Smooth muscle cell (in vitro differentiated cells): ENCODE measurements around the gene SIN3B. TPM values are rescaled to one million over a fixed set of nuclear protein-coding genes. Genes with fewer than 3 reads are reported as not detected.
A peak's percentile ranks its signal among the peaks of the same experiment; 100 is the strongest.

Experiments
- DNase-seq: peaks from one replicate; lab custom pipeline; 2025; ENCODE audit not compliant: unreplicated experiment; lab: John Stamatoyannopoulos, UW
- H2AFZ ChIP-seq: fragments of 200-600 bp; sonication (generic); 2 replicates; pipeline ENCODE4 v1.6.0; 2016; ENCODE audit warnings: antibody characterized with exemption, low read depth, mild to moderate bottlenecking
- H3F3A ChIP-seq: fragments of 200-600 bp; sonication (generic); 2 replicates; pipeline ENCODE4 v1.6.0; 2017; ENCODE audit warnings: antibody characterized with exemption, low read depth
- H3K27ac ChIP-seq: fragments of 200-600 bp; sonication (generic); 2 replicates; pipeline ENCODE4 v1.5.1; 2016; ENCODE audit warnings: low read depth, mild to moderate bottlenecking
- H3K27me3 ChIP-seq: fragments of 200-600 bp; sonication (generic); 2 replicates; pipeline ENCODE4 v1.6.1; 2016; ENCODE audit warnings: low read depth, mild to moderate bottlenecking
- H3K36me3 ChIP-seq: fragments of 200-600 bp; sonication (generic); 2 replicates; pipeline ENCODE4 v1.5.1; 2016; ENCODE audit warnings: low read depth
- H3K4me1 ChIP-seq: fragments of 200-600 bp; sonication (generic); 2 replicates; pipeline ENCODE4 v1.5.1; 2016; ENCODE audit warnings: low read depth
- H3K4me2 ChIP-seq: fragments of 200-600 bp; sonication (generic); 2 replicates; pipeline ENCODE4 v1.6.0; 2016; ENCODE audit warnings: mild to moderate bottlenecking
- H3K4me3 ChIP-seq: fragments of 200-600 bp; sonication (generic); 2 replicates; pipeline ENCODE4 v1.5.1; 2016; ENCODE audit warnings: mild to moderate bottlenecking
- H3K79me2 ChIP-seq: fragments of 200-600 bp; sonication (generic); 2 replicates; pipeline ENCODE4 v1.6.0; 2016; ENCODE audit warnings: low read depth, mild to moderate bottlenecking
- H3K9ac ChIP-seq: fragments of 200-600 bp; sonication (generic); 2 replicates; pipeline ENCODE4 v1.6.0; 2016; ENCODE audit warnings: low read depth
- H3K9me3 ChIP-seq: fragments of 200-600 bp; sonication (generic); replicated peaks from 2 replicates; pipeline ENCODE4 v1.5.1; 2016; ENCODE audit warnings: low read depth
- H4K20me1 ChIP-seq: fragments of 200-600 bp; sonication (generic); 2 replicates; pipeline ENCODE4 v1.6.0; 2016; ENCODE audit warnings: low read depth
- WGBS: methylation state at CpG from one replicate; pipeline ENCODE4 v1.1.7; 2016; ENCODE audit warnings: low lambda C conversion rate; 5-methylcytosine and 5-hydroxymethylcytosine counted together
- polyA plus RNA-seq: library from polyadenylated mRNA; unstranded; fragments of >200 nt; fragmentation: Nextera tagmentation; extraction: Ambion mirVana; gene quantifications from 2 replicates; pipeline ENCODE4 v1.2.1, GENCODE V29; 2016
- total RNA-seq: library from RNA; depleted of rRNA; stranded (reverse); fragments of >200 nt; gene quantifications from 2 replicates; pipeline ENCODE4 v1.2.3, GENCODE V29; 2014
- TF ChIP-seq, protein P1 (sequence below): fragments of 200-600 bp; sonication (generic); IDR thresholded peaks from 2 replicates; pipeline ENCODE4 v1.5.1; 2017; ENCODE audit warnings: borderline replicate concordance, mild to moderate bottlenecking, antibody characterized with exemption; ENCODE audit not compliant: insufficient read depth, poor library complexity, severe bottlenecking

Gene SIN3B
- total and polyA plus RNA-seq, 2 experiments from 2014 or later: 16.5 to 25.1 TPM

DNA sequence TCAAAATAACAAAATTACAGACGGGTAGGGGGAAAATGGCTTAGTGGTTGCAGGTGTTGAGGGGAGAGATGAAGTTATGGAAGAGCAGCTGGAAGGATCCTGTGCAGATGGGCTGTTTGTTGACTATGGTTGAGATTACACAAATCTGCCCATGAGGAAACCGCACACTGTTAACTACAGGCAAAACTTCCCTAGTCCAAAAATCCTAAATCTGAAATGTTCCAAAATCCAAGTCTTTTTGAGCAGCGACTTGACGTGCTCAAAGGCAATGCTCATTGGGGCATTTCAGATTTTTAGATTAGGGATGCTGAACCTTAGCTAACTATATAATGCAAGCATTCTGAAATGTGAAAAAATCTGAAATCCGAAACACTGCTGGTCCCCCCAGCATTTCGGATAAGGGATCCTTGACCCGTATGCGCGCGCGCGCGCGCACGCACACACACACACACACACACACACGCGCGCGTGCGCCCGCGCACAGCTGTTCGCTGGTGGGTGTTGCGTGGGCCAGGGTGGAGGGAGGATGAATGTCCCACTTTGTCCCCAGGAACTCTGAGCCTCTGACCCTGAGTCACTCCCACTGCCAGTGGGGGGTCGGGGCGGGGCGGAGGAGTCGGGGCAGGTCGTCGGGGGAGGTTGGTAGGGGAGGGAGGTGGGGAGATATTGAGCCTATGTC lies 66.4 kb downstream of the SIN3B start:
- 48% methylated on average over 30 of the region's 30 CpGs for WGBS
- H3K4me2 ChIP-seq: peak overlapping the region; percentile 93
- H3K27me3 ChIP-seq: no peaks in the 10 kb centered on the region
- no peaks in the 10 kb centered on the region for H3K4me1 ChIP-seq
- TF ChIP-seq, protein P1, sequence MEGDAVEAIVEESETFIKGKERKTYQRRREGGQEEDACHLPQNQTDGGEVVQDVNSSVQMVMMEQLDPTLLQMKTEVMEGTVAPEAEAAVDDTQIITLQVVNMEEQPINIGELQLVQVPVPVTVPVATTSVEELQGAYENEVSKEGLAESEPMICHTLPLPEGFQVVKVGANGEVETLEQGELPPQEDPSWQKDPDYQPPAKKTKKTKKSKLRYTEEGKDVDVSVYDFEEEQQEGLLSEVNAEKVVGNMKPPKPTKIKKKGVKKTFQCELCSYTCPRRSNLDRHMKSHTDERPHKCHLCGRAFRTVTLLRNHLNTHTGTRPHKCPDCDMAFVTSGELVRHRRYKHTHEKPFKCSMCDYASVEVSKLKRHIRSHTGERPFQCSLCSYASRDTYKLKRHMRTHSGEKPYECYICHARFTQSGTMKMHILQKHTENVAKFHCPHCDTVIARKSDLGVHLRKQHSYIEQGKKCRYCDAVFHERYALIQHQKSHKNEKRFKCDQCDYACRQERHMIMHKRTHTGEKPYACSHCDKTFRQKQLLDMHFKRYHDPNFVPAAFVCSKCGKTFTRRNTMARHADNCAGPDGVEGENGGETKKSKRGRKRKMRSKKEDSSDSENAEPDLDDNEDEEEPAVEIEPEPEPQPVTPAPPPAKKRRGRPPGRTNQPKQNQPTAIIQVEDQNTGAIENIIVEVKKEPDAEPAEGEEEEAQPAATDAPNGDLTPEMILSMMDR: no peak
- H3K27ac ChIP-seq: no peak overlapping the region
- H4K20me1 ChIP-seq: no peaks in the 10 kb centered on the region
- H3K4me3 ChIP-seq: peak overlapping the region; percentile 65
- no peaks in the 10 kb centered on the region for H3K36me3 ChIP-seq
- no peak overlapping the region for H2AFZ ChIP-seq
- H3K9ac ChIP-seq: no peak overlapping the region
- H3F3A ChIP-seq: no peaks in the 10 kb centered on the region
- no peak for DNase-seq
- H3K79me2 ChIP-seq: no peaks in the 10 kb centered on the region
- no peaks in the 10 kb centered on the region for H3K9me3 ChIP-seq

DNA sequence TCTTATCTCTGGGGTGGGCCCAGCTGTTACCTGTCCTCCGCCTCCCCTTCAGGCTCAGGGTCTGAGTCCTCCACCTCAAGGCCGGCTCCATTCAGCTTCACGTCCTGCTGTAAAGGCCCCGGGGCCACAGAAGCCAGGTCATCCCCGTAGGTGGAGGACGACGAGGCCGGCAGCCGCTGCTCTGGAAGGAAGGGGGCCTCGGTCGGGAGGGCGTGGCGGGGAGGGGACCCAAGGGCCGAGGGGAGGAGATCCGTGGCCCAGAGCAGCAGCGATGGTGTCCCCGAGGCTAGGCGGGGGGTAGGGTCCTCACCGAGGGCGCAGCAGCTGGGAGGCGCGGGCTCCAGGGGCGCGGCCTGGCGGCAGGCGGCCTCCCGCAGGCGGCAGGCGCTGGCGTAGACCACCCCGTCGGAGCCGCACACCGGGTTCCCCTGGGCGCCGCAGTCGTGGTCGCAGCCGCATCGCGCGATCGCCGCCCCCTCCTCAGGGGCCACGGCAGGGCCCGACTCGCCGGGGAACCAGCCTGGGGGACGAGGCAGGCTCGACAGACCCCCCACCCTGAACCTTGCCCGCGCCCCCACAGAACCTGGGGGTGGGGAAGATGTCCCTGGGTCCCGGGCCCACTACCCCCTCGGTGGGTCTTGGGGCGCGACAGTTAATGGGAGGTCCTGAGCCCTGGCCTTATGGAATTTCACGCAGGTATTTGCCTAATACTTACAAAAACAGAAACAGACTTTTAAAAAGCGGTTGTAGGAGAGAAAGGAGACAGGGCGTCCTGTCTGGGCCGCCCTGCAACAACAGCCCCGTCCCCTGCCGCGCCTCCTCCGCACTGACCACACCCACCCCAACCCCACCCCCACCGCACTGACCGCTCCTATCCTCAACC lies 67.2 kb downstream of the SIN3B start:
- Histone ChIP-seq H3K4me1 (no peaks in the 10 kb centered on the region), H2AFZ (peak overlapping the region; percentile 74), H3K9me3 (no peaks in the 10 kb centered on the region), H3K27me3 (no peaks in the 10 kb centered on the region), H3K36me3 (no peaks in the 10 kb centered on the region), H3K79me2 (no peaks in the 10 kb centered on the region), H4K20me1 (no peaks in the 10 kb centered on the region), H3F3A (no peaks in the 10 kb centered on the region), H3K4me2 (peak overlapping the region; percentile 93), H3K4me3 (peak overlapping the region; percentile 65), H3K27ac (no peak overlapping the region), H3K9ac (no peak overlapping the region)
- TF ChIP-seq, protein P1: no peak
- 3% methylated on average over 33 of the region's 66 CpGs for WGBS
- no peak for DNase-seq

DNA sequence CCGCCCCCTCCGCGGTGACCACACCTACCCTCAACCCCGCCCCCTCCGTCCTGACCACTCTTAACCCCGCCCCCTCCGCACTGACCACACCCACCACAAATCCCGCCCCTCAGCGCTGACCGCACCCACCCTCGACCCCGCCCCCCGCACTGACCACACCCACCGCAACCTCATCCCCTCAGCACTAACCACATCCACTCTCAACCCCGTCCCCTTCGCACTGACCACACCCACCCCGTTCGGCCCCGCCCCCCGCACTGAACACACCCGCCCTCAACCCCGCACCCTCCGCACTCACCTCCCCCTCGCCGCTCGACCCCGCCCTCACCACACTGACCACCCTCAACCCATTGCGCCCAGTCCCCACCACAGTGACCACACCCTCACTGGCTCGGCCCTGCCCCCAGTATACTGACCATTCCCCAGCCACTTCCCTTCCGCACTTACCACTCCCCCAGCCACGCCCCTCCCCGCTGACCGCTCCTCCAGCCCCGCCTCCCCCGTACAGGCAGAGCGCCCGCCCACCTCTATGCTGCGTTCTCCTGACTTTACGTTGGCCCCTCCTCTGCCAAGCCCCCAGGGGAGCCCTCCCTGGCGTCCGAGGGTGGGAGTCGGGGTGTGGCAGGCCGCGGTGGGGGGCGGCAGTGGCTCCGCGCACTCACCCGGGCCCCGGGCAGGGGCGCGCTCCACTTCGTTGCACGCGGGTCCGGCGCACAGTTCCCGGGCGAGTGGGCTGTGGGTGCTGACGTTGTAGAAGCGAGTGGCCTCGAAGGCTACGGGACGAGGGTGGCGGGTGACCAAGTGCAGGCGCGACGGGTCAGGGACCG lies 68.0 kb downstream of the SIN3B start:
- under 1% methylated on average over 23 of the region's 68 CpGs for WGBS
- H2AFZ ChIP-seq: peak overlapping the region; percentile 91
- H3K79me2 ChIP-seq: no peaks in the 10 kb centered on the region
- peak overlapping the region; percentile 71 for H3K4me3 ChIP-seq
- no peaks in the 10 kb centered on the region for H4K20me1 ChIP-seq
- TF ChIP-seq, protein P1: no peak
- H3K9ac ChIP-seq: peak overlapping the region; percentile 64
- H3K4me2 ChIP-seq: peak overlapping the region; percentile 98
- H3F3A ChIP-seq: no peaks in the 10 kb centered on the region
- H3K4me1 ChIP-seq: no peaks in the 10 kb centered on the region
- DNase-seq: peak; percentile 97
- no peaks in the 10 kb centered on the region for H3K9me3 ChIP-seq
- no peaks in the 10 kb centered on the region for H3K27me3 ChIP-seq
- peak overlapping the region; percentile 45 for H3K27ac ChIP-seq
- H3K36me3 ChIP-seq: no peaks in the 10 kb centered on the region
